ACC112 (cell line): ENCODE measurements around the gene FAM81A.

Experiments
- H2AFZ ChIP-seq: fragments of 200-600 bp; sonication (generic); one replicate; pipeline ENCODE4 v1.6.0; 2017; ENCODE audit warnings: antibody characterized with exemption, low read length; ENCODE audit not compliant: unreplicated experiment
- H3K27ac ChIP-seq: fragments of 200-600 bp; sonication (generic); 2 replicates; pipeline ENCODE4 v1.5.1; 2014; ENCODE audit warnings: low read depth, mild to moderate bottlenecking, antibody characterized with exemption, low read length, moderate library complexity
- H3K27me3 ChIP-seq: fragments of 200-600 bp; sonication (generic); 2 replicates; pipeline ENCODE4 v1.6.1; 2014; ENCODE audit warnings: mild to moderate bottlenecking, antibody characterized with exemption, low read length, moderate library complexity, mixed read lengths; ENCODE audit not compliant: insufficient read depth
- H3K36me3 ChIP-seq: fragments of 200-600 bp; sonication (generic); 2 replicates; pipeline ENCODE4 v1.6.1; 2016; ENCODE audit warnings: mild to moderate bottlenecking, antibody characterized with exemption, low read length, moderate library complexity, mixed read lengths; ENCODE audit not compliant: insufficient read depth
- H3K4me1 ChIP-seq: fragments of 200-600 bp; sonication (generic); one replicate; pipeline ENCODE4 v1.6.1; 2016; ENCODE audit warnings: low read length, mixed read lengths; ENCODE audit not compliant: insufficient read depth, unreplicated experiment, control insufficient read depth
- H3K4me3 ChIP-seq: fragments of 200-600 bp; sonication (generic); 2 replicates; pipeline ENCODE4 v1.5.1; 2014; ENCODE audit warnings: mild to moderate bottlenecking, low read depth, low read length
- H3K79me2 ChIP-seq: fragments of 200-600 bp; sonication (generic); one replicate; pipeline ENCODE4 v1.6.0; 2016; ENCODE audit warnings: low read length; ENCODE audit not compliant: control insufficient read depth, unreplicated experiment, insufficient read depth

The FAM81A gene

GRCh38 chr15:59557581-59557980 lies 119.6 kb downstream of the FAM81A start:
- Histone ChIP-seq H3K4me1 (peaks cover 29% of the 10 kb centered on the region), H2AFZ (no peak overlapping the region), H3K4me3 (no peak overlapping the region), H3K27me3 (no peaks in the 10 kb centered on the region), H3K27ac (no peak overlapping the region), H3K36me3 (no peaks in the 10 kb centered on the region), H3K79me2 (no peaks in the 10 kb centered on the region)

GRCh38 chr15:59558851-59559250 lies 120.9 kb downstream of the FAM81A start:
- Histone ChIP-seq H3K4me1 (peaks cover 29% of the 10 kb centered on the region), H3K27me3 (no peaks in the 10 kb centered on the region), H2AFZ (peak overlapping the region; percentile 100), H3K27ac (no peak overlapping the region), H3K36me3 (no peaks in the 10 kb centered on the region), H3K79me2 (no peaks in the 10 kb centered on the region), H3K4me3 (peak overlapping the region; percentile 56; the same call in 1 of the 2 replicates)

GRCh38 chr15:59561547-59561946 lies 123.6 kb downstream of the FAM81A start:
- Histone ChIP-seq H3K36me3 (no peaks in the 10 kb centered on the region), H3K27me3 (no peaks in the 10 kb centered on the region), H2AFZ (no peak overlapping the region), H3K79me2 (no peaks in the 10 kb centered on the region), H3K27ac (no peak overlapping the region), H3K4me1 (peaks cover 9% of the 10 kb centered on the region), H3K4me3 (no peak overlapping the region)

GRCh38 chr15:59562448-59563186 lies 124.6 kb downstream of the FAM81A start:
- Histone ChIP-seq H3K79me2 (no peaks in the 10 kb centered on the region), H2AFZ (peak overlapping the region; percentile 40), H3K27me3 (no peaks in the 10 kb centered on the region), H3K4me3 (no peak overlapping the region), H3K36me3 (no peaks in the 10 kb centered on the region), H3K4me1 (peaks cover 9% of the 10 kb centered on the region), H3K27ac (no peak overlapping the region)

GRCh38 chr15:59565299-59565698 lies 127.3 kb downstream of the FAM81A start:
- Histone ChIP-seq H3K4me3 (no peak overlapping the region), H3K4me1 (no peaks in the 10 kb centered on the region), H3K79me2 (no peaks in the 10 kb centered on the region), H3K27me3 (no peaks in the 10 kb centered on the region), H2AFZ (no peak overlapping the region), H3K36me3 (no peaks in the 10 kb centered on the region), H3K27ac (no peak overlapping the region)

GRCh38 chr15:59567324-59567723 lies 129.3 kb downstream of the FAM81A start:
- H3K4me1 ChIP-seq, result no peaks in the 10 kb centered on the region
- H2AFZ ChIP-seq, result no peak overlapping the region
- H3K27ac ChIP-seq, result no peak overlapping the region
- no peaks in the 10 kb centered on the region for H3K27me3 ChIP-seq
- no peaks in the 10 kb centered on the region for H3K79me2 ChIP-seq
- no peaks in the 10 kb centered on the region for H3K36me3 ChIP-seq
- H3K4me3 ChIP-seq, result no peak overlapping the region

GRCh38 chr15:59569477-59569876 lies 131.5 kb downstream of the FAM81A start:
- Histone ChIP-seq H2AFZ (no peak overlapping the region), H3K27me3 (no peaks in the 10 kb centered on the region), H3K27ac (no peak overlapping the region)

GRCh38 chr15:59570315-59570714 lies 132.3 kb downstream of the FAM81A start:
- H3K4me3 ChIP-seq, result no peak overlapping the region
- H3K27me3 ChIP-seq, result no peaks in the 10 kb centered on the region
- no peaks in the 10 kb centered on the region for H3K4me1 ChIP-seq
- H3K27ac ChIP-seq, result no peak overlapping the region
- H3K36me3 ChIP-seq, result no peaks in the 10 kb centered on the region
- H3K79me2 ChIP-seq, result no peaks in the 10 kb centered on the region
- no peak overlapping the region for H2AFZ ChIP-seq

More at GRCh38 chr15:59569477-59569876, 131.5 kb downstream of the FAM81A start:
- Histone ChIP-seq H3K4me3 (no peak overlapping the region), H3K36me3 (no peaks in the 10 kb centered on the region), H3K79me2 (no peaks in the 10 kb centered on the region), H3K4me1 (no peaks in the 10 kb centered on the region)

- Histone ChIP-seq H3K27me3 (no peaks in the 10 kb centered on the region), H3K36me3 (no peaks in the 10 kb centered on the region), H3K4me1 (no peaks in the 10 kb centered on the region), H3K79me2 (no peaks in the 10 kb centered on the region), H3K4me3 (no peak overlapping the region), H3K27ac (no peak overlapping the region), H2AFZ (no peak overlapping the region)
Measured at GRCh38 chr15:59571606-59572005, 133.6 kb downstream of the FAM81A start.
